ENCODE measurements around the gene CACNA1I.

Gene CACNA1I

DNA sequence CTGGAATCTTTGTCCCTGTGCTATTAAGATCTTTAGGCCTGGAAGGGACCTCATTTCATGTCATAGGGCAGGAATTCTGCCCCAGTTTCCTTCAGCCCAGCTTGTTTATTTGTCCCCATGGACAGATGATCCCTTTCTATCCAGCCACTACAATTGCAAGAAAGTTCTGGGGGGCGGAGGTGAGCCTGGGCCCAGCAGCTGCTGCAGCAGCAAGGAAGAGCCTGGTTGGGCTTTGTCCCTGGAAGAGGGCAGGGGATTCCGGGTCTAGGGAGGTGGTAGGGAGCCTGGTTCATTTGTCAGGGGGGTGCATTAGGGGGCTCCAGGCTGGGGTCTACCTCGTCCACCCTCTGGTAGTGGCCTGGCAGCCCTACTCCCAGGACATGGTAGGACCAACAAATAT lies 16.4 kb upstream of the CACNA1I start:
- no peak overlapping the region for H3K27ac Mint-ChIP-seq
- H3K4me3 Mint-ChIP-seq: no peak overlapping the region
- no peaks in the 10 kb centered on the region for H3K36me3 Mint-ChIP-seq (ENCODE audit: low read depth)
- peaks cover 50% of the 10 kb centered on the region for H3K27me3 Mint-ChIP-seq (ENCODE audit: low read depth)
- H3K4me1 Mint-ChIP-seq (ENCODE audit: low read depth): peaks cover 2% of the 10 kb centered on the region
- no peaks in the 10 kb centered on the region for H3K9me3 Mint-ChIP-seq

DNA sequence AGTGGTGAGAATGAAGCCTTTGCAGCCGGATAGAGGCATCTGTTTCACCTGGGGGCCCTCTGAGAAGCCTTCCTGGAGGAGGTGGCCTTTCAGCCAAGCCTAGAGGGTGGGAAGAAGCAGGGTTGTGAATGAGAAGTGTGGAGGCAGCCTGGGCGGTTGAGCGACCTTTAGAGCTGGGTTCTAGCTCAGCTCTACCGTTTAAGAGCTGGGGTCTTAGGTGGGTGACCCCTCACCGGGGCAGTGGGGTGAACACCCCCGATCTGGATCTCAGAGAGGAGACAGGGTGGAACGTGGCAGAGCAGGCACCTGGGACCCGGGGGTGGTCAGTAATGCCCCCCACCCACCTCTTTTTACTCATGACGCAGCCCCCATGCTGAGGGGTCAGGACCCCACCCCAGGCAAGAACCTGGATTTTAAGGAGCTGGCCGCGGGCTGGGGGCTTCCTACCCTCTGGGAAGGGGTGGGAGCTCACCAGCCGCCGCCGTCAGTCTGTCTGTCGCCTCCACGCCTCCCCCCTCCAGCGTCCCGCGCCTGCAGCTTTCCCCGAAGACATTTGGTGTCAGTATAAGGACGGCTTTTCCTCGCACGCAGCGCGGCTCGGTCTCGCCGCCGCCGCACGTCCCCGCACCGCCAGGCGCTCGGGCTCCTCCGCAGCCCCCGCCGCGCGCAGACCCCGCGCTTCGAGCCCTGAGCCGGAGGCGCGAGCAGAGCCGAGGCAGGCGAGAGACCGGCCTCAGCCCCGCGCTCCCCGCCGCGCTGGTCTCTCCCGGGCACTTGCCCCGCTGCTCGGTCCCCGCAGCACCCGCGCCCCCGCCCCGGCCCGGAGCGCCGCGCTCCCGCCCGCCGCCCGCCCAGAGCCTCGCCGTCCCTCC lies 13.3 kb upstream of the CACNA1I start:
- Mint-ChIP-seq H3K4me1 (ENCODE audit: low read depth) (peaks cover 2% of the 10 kb centered on the region), H3K9me3 (no peaks in the 10 kb centered on the region), H3K27ac (no peak overlapping the region), H3K4me3 (no peak overlapping the region), H3K27me3 (ENCODE audit: low read depth) (peaks cover 52% of the 10 kb centered on the region), H3K36me3 (ENCODE audit: low read depth) (no peaks in the 10 kb centered on the region)

DNA sequence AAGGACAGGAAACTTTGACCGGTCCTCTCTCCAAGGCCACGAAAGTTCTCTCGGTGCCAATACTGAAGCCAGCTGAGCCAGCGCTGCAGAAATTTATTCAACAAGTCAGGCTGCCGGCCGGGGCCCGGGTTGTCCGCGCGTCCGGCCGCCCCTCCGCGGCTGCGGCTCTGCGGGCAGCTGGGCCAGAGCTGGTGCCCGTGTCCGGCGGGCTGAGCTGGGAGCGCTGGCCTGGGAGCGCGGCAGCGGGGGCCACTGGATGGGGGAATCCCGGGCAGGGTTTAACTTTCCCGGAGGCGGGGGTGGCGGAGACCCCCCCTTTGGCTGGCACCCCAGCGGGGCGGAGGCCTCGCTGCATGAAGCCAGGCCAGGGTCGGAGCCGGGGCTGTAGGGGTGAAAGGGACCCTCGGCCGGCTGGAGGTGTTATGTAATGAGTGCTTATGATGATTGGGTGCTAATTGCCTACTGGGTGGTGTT lies 12.3 kb upstream of the CACNA1I start:
- Mint-ChIP-seq H3K9me3 (no peaks in the 10 kb centered on the region), H3K27me3 (ENCODE audit: low read depth) (peaks cover 46% of the 10 kb centered on the region), H3K4me1 (ENCODE audit: low read depth) (peaks cover 2% of the 10 kb centered on the region), H3K27ac (no peak overlapping the region), H3K4me3 (no peak overlapping the region), H3K36me3 (ENCODE audit: low read depth) (no peaks in the 10 kb centered on the region)

DNA sequence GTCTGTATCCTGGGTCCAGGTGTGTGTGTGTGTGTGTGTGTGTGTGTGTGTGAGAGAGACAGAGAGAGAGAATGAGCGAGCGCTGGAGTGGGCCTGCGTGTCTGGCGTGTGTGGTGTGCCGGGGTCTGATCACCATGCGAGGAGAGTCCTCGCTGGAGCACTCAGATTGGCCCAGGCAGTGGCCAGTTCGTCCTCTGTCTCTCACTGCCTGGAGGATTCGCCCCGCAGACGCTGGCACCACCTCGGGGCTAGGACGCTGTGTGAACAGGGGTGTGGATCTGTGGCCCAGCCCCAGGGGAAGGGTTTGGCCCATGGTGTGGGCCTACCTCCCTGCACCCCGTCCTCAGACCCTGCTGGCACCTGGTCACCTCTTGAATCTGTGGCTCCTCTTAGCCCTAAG lies 11.6 kb upstream of the CACNA1I start:
- Mint-ChIP-seq H3K4me3 (no peak overlapping the region), H3K9me3 (no peaks in the 10 kb centered on the region), H3K27ac (no peak overlapping the region), H3K27me3 (ENCODE audit: low read depth) (peaks cover 46% of the 10 kb centered on the region), H3K36me3 (ENCODE audit: low read depth) (no peaks in the 10 kb centered on the region), H3K4me1 (ENCODE audit: low read depth) (peaks cover 2% of the 10 kb centered on the region)

DNA sequence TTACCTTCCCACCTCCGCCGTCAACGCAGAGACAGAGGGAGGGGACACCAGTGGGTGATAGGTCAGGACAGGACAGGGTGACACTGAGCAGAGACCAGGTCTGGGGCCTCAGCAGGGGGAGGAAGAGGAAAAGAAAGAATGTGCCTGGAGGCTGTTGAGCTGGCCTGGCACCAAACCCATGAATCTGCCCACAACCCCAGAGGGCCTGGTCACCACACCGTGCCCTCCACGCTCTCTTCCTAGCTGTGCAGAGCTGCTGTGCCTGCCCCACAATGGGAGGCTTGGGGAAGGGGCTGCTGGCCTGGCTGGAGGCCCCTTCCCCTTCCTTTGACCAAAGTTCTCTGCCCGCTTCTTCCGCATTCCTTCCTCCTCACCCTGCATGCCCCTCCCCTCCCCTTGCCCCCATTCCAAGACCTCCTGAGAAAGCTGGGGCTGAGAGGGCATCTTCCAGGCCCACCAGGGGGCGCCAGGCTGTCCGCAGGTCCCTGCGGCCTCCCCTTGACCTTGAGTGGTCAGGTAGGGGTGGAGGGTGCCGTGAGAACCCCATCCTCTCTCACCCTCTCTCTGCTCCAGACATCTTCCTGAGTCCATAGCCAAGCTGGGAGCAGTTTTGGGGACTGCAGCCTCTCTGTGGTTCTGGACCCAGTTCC lies 11.0 kb upstream of the CACNA1I start:
- Mint-ChIP-seq H3K4me3 (no peak overlapping the region), H3K36me3 (ENCODE audit: low read depth) (no peaks in the 10 kb centered on the region), H3K4me1 (ENCODE audit: low read depth) (peaks cover 2% of the 10 kb centered on the region), H3K27ac (no peak overlapping the region), H3K9me3 (no peaks in the 10 kb centered on the region), H3K27me3 (ENCODE audit: low read depth) (peaks cover 46% of the 10 kb centered on the region)

DNA sequence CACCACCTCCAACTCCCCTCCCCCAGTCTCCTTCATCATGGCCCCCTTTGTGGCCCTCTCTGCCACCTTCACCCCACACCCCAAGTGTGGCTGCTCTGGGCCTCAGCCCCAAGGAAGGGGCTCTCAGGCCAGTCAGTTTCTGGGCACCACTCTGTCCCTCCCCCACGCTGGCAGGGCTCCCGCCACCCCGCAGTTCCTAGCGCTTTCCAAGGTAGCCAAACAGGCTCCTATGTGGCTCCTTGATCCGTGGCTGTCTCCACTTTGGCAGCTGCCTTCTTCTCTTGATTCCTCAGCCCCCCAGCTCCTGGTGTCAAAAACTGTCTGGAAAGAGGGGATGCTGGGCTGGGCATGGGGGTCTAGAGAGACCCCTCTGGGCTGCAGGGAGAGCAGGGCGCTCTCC lies 10.4 kb upstream of the CACNA1I start:
- Mint-ChIP-seq H3K4me3 (no peak overlapping the region), H3K36me3 (ENCODE audit: low read depth) (no peaks in the 10 kb centered on the region), H3K27me3 (ENCODE audit: low read depth) (peaks cover 45% of the 10 kb centered on the region), H3K27ac (no peak overlapping the region), H3K4me1 (ENCODE audit: low read depth) (peaks cover 2% of the 10 kb centered on the region), H3K9me3 (no peaks in the 10 kb centered on the region)

DNA sequence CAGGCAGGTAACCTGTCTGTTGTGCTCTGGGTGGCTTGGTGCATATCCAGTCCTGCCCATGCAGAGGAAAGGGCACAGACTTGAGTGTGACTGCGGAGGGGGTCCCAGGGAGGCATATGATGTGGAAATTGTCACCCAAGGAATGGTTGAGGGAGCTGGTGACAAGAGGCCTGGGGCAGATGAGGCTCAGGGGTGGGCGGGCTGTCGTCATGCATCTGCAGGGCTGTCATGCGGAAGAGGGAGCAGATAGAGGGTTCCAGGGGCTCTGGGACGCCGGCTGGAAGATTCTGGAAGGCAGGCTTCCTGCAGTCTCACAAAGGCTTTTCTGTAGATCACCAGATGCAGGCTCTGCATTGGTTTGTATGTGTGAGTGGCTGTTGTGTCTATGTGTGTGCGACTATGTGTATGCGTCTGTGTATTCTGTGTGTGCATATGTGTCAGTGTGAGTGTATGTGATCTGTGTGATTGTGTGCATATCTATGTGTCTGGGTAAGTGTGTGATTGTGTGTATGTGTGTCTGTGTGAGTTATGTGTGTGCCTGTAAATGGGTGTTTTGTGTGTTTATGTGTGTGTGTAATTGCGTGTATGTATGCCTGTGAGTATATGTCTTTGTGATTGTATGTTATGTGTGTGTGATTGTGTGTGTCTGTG lies 7.6 kb upstream of the CACNA1I start:
- Mint-ChIP-seq H3K36me3 (ENCODE audit: low read depth) (peaks cover 3% of the 10 kb centered on the region), H3K27ac (no peak overlapping the region), H3K4me1 (ENCODE audit: low read depth) (peaks cover 12% of the 10 kb centered on the region), H3K4me3 (no peak overlapping the region), H3K27me3 (ENCODE audit: low read depth) (peaks cover 20% of the 10 kb centered on the region), H3K9me3 (peaks cover 8% of the 10 kb centered on the region)

DNA sequence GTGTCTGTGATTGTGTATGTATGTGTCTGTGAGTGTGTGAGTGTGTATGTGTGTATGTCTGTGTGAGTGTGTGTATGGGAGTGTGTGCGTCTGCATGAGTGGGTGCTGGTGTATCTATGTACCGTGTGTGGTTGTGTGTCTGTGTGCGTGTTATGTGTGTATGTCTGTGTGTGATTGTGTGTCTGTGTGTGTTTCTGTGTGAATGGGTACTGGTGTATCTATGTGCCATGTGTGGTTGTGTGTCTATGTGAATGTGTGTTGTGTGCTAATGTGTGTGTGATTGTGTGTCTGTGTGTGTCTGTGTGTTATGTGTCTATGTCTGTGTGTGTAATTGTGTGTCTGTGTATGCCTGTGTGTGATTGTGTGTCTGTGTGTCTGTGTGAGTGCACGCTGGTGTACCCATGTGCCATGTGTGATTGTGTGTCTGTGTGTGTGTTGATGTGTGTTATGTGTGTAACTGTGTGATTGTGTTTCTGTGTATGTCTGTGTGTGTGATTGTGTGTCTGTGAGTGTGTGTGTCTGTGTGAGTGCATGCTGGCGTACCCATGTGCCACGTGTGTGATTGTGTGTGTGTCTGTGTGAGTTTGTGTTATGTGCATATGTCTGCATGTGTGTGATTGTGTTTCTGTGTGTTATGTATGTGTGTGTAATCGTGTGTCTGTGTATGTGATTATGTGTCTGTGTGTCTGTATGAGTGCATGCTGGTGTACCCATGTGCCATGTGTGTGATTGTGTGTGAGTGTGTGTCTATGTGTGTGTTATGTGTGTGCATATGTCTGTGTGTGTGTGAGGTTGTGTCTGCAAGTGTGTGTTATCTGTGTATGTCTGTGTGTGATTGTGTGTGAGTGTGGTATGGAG lies 6.8 kb upstream of the CACNA1I start:
- no peak overlapping the region for H3K27ac Mint-ChIP-seq
- peaks cover 3% of the 10 kb centered on the region for H3K36me3 Mint-ChIP-seq (ENCODE audit: low read depth)
- no peak overlapping the region for H3K4me3 Mint-ChIP-seq
- peaks cover 8% of the 10 kb centered on the region for H3K9me3 Mint-ChIP-seq
- peaks cover 14% of the 10 kb centered on the region for H3K27me3 Mint-ChIP-seq (ENCODE audit: low read depth)
- H3K4me1 Mint-ChIP-seq (ENCODE audit: low read depth): peaks cover 14% of the 10 kb centered on the region

DNA sequence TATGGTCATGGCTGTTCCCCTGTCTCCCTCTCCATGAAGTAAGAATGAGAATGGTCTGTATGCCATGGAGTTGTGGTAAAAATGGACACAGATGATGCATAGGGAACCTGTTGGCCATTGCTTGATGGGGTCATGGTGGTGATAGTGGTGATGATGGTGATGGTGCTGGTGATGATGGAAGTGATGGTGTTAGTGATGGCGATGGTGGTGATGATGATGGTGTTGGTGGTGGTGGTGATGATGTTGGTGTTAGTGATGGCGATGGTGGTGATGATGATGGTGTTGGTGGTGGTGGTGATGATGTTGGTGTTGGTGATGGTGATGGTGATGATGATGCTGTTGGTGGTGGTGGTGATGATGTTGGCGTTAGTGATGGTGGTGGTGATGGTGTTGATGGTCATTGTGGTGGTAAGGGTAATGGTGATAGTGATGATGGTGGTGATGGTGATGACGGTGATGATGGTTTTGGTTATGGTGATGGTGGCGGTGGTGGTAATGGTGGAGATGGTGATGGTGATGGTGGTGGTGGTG lies 5.1 kb upstream of the CACNA1I start:
- peaks cover 14% of the 10 kb centered on the region for H3K4me1 Mint-ChIP-seq (ENCODE audit: low read depth)
- H3K27me3 Mint-ChIP-seq (ENCODE audit: low read depth): peaks cover 6% of the 10 kb centered on the region
- H3K9me3 Mint-ChIP-seq: peaks cover 8% of the 10 kb centered on the region
- H3K4me3 Mint-ChIP-seq: peak overlapping the region; percentile 21
- peak overlapping the region; percentile 53 for H3K27ac Mint-ChIP-seq
- peaks cover 3% of the 10 kb centered on the region for H3K36me3 Mint-ChIP-seq (ENCODE audit: low read depth)

DNA sequence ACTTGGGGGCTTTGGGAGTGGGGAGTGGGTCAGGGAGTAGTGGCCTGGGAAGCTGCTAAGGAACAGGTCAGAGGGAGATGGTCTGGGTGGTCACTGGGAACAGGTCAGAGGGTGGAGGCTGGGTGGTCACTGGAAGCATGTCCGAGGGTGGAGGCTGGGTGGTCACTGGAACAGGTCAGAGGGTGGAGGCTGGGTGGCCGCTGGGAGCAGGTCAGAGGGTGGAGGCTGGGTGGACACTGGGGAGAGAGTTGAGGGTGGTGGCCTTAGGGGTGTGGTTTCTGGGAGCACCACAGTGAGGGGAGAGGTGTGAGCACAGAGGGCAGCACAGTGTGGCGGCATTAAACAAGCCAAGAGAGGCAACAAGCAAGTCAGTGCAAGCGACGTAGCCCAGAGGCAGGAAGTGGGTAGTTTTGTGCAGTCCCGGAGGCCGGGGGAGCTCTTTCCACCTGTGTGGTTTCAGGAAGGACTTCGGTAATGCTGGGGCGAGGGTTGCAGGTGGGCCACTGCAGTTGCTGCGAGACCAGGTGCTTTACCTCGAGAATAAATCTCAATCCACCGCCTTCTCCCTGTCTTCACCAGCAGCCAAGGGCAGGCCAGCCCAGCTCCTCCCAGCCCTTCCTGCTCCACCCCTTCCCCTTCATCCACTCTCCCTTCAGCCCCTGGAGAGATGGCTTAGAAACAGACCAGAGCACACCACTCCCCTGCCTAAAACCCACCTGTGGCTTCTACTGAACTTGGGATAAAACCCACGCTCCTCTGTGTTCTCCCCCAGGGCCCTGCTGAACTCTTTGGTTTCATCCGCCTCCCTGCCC lies 3.2 kb upstream of the CACNA1I start:
- Mint-ChIP-seq H3K27ac (peak overlapping the region; percentile 42), H3K36me3 (ENCODE audit: low read depth) (peaks cover 3% of the 10 kb centered on the region), H3K4me1 (ENCODE audit: low read depth) (peaks cover 14% of the 10 kb centered on the region), H3K4me3 (peak overlapping the region; percentile 22), H3K27me3 (ENCODE audit: low read depth) (no peaks in the 10 kb centered on the region), H3K9me3 (peaks cover 8% of the 10 kb centered on the region)

DNA sequence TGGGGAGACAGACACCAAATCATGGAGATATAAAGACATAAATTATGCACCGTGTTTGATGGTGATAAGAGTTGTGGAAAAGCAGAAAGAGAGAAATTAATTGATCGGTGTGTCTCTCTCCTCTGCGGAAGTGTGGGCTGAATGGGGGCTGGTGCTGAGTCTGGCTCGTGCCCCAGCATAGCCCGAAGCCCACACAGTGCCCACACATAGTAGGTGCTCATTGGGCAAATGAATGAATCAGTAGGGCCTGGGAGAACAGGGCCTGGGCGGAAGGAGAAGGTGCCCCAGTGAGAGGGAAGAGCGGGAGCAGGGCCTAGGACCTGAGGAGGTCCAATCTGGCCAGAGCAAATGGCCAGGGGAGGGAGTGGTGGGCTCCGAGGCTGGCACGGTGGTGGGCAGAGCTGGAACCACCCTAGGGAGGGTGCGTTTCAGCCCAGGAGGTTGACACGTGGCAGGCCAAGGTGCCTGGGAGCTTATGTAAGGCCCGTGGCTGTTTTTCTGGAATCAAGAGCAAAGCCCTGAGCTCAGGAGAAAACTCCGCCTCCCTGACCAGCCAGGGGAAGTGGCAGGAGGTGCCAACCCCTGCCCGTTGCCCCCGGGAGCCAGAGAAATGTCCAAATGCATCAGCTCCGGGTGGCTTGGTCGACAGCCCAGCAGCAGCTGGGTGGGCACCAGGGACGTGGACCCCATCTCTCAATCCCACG lies 2.1 kb upstream of the CACNA1I start:
- Mint-ChIP-seq H3K36me3 (ENCODE audit: low read depth) (peaks cover 3% of the 10 kb centered on the region), H3K4me3 (no peak overlapping the region), H3K4me1 (ENCODE audit: low read depth) (peaks cover 14% of the 10 kb centered on the region), H3K27ac (no peak overlapping the region), H3K9me3 (peaks cover 8% of the 10 kb centered on the region), H3K27me3 (ENCODE audit: low read depth) (no peaks in the 10 kb centered on the region)

DNA sequence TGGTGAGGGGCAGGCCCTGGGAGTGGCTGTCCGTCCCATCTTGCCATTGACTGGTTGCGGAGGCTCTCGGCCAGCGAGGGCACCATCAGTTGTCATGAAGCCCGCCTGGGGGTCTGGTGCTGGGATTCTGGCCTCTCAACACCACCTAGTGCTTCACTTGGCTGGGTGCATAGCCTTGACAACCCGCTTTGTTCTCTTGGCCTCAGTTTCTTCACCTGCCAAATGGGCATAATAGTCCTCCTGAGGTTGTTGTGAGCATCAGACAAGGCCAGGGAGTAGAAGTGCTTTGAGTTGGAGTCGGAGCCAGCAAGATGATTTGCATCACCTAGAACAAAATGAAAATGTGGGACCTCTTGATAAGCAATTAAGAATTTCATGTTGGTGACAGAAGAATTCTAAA lies 1.5 kb upstream of the CACNA1I start:
- Mint-ChIP-seq H3K4me1 (ENCODE audit: low read depth) (peaks cover 14% of the 10 kb centered on the region), H3K27ac (no peak overlapping the region), H3K4me3 (no peak overlapping the region), H3K27me3 (ENCODE audit: low read depth) (no peaks in the 10 kb centered on the region), H3K9me3 (peaks cover 8% of the 10 kb centered on the region), H3K36me3 (ENCODE audit: low read depth) (peaks cover 3% of the 10 kb centered on the region)

DNA sequence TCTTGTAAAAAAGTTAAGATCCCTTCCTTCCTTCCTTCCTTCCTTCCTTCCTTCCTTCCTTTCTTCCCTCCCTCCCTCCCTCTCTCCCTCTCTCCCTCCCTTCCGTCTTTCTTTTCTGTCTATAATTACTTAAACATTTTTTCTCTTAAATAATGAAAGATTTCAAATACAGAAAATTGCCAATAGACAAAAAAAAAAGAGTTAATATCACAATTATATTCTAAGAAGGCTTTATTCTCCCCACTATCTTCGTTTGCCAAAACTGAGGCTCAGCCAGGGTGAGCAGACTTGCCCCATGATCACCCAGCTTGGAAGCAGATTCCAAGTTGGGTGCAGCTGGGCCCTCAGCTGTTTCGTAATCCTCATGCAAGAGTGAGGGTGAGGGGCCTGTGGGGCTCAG lies 327 bp upstream of the CACNA1I start:
- Mint-ChIP-seq H3K27ac (no peak overlapping the region), H3K9me3 (peaks cover 7% of the 10 kb centered on the region), H3K4me1 (ENCODE audit: low read depth) (peaks cover 14% of the 10 kb centered on the region), H3K27me3 (ENCODE audit: low read depth) (no peaks in the 10 kb centered on the region), H3K4me3 (no peak overlapping the region), H3K36me3 (ENCODE audit: low read depth) (peaks cover 3% of the 10 kb centered on the region)
